Stimulated activated CD4-positive, alpha-beta T cell treated with anti-CD3 and anti-CD28 coated beads, Interleukin-4, amount 100 ng/mL, for 4 hours (primary cell): ENCODE data around the gene PPP1R1C.
"Not testable (repeated sequence)": the region's sequence is repeated elsewhere in the genome, so short reads cannot be mapped to it uniquely, and the experiment has no call there.

Experiments used
- DNase-seq, 2 experiments: peaks; one replicate each; pipeline ENCODE4 v3.0.0-alpha.2; 2020

Gene PPP1R1C

GRCh38 chr2:182015334-182016109, 29.9 kb downstream of the PPP1R1C start:
- no peak for DNase-seq

GRCh38 chr2:182018218-182018617, 32.6 kb downstream of the PPP1R1C start:
- DNase-seq = no peak

GRCh38 chr2:182019731-182020130, 34.1 kb downstream of the PPP1R1C start:
- no peak for DNase-seq

- DNase-seq = no peak
These were observed 34.8 kb downstream of the PPP1R1C start for GRCh38 chr2:182020286-182021070.

GRCh38 chr2:182023235-182023634, 37.6 kb downstream of the PPP1R1C start:
- DNase-seq = no peak

GRCh38 chr2:182030875-182031274, 45.2 kb downstream of the PPP1R1C start:
- not testable (repeated sequence) for DNase-seq

GRCh38 chr2:182031956-182032355, 46.3 kb downstream of the PPP1R1C start:
- no peak for DNase-seq

GRCh38 chr2:182033449-182033848, 47.8 kb downstream of the PPP1R1C start:
- DNase-seq = no peak

- no peak for DNase-seq
These were observed 52.9 kb downstream of the PPP1R1C start for GRCh38 chr2:182038576-182038975.

GRCh38 chr2:182043021-182043420, 57.4 kb downstream of the PPP1R1C start:
- no peak for DNase-seq

GRCh38 chr2:182043861-182044260, 58.2 kb downstream of the PPP1R1C start:
- no peak for DNase-seq

GRCh38 chr2:182047544-182047943, 61.9 kb downstream of the PPP1R1C start:
- no peak for DNase-seq

- DNase-seq = no peak
These were observed 62.4 kb downstream of the PPP1R1C start for GRCh38 chr2:182048088-182048487.

GRCh38 chr2:182048621-182049020, 63.0 kb downstream of the PPP1R1C start:
- DNase-seq = no peak

- DNase-seq = no peak
These were observed 63.9 kb downstream of the PPP1R1C start for GRCh38 chr2:182049372-182050148.

- DNase-seq = no peak
These were observed 64.9 kb downstream of the PPP1R1C start for GRCh38 chr2:182050333-182051135.

- no peak for DNase-seq
These were observed 70.3 kb downstream of the PPP1R1C start for GRCh38 chr2:182055993-182056392.

GRCh38 chr2:182057002-182057401, 71.3 kb downstream of the PPP1R1C start:
- no peak for DNase-seq

GRCh38 chr2:182058056-182058455, 72.4 kb downstream of the PPP1R1C start:
- DNase-seq = no peak

GRCh38 chr2:182061739-182062138, 76.1 kb downstream of the PPP1R1C start:
- no peak for DNase-seq

GRCh38 chr2:182062329-182062972, 76.8 kb downstream of the PPP1R1C start:
- no peak for DNase-seq
